Sciatic nerve (tissue), 2 donors: Measurements from ENCODE around the gene ARHGAP18. TPM values are rescaled to one million over a fixed set of nuclear protein-coding genes. Genes with fewer than 3 reads are reported as not detected.

Experiments used
- ATAC-seq: fragments of 200-7000 bp; cut with Tn5 transposase; one replicate; pipeline ENCODE4 v1.9.1; 2020; ENCODE audit warnings: mild to moderate bottlenecking, moderate library complexity
- DNase-seq: peaks from one replicate; pipeline ENCODE4 v3.0.0-alpha.2; 2020; ENCODE audit warnings: low spot score
- intact Hi-C: fragments of 100-400 bp; cut with DNase I; formaldehyde crosslinking; loops from one replicate; pipeline ENCODE4 v1.14.2; 2022
- total RNA-seq: library from RNA; stranded (reverse); fragmentation: NEBNext Ultra II Directional; extraction: Animal tissue kit (Norgen Biotek cat#: 25700); gene quantifications from one replicate; pipeline ENCODE4 v1.2.1, GENCODE V29; 2021
- donor health status: DM: no; HTN: no; CAD: no.
- donor health status: DM: no; HTN: no; CAD: no.

Gene ARHGAP18
- total RNA-seq, 1 donor from 2014 or later, result 18.2 TPM

- no peak for DNase-seq
- intact Hi-C loops, result no loop called here
- no peak for ATAC-seq
Observed at GRCh38 chr6:129634411-129635230, 75.4 kb downstream of the ARHGAP18 start.

DNA sequence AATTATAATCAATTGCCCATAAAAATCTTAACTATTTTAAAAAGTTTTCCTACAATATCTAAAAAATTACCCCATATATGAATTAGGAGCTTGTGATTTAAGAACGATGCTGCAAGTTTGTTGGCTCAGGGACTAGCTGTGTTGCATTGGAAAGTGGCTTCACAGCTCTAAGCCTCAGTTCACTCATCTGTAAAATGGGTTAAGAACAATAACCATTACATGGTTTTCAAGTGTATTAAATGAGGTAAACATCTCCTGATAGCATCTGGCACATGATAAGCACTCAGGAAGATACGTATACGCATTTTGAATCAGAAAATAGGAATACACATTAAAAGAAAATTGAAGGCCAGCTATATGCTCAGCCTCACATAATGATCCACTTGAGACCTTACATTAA lies 76.4 kb downstream of the ARHGAP18 start:
- intact Hi-C loops, result no loop called here
- DNase-seq (no peak), ATAC-seq (no peak)

- ATAC-seq (no peak), DNase-seq (no peak)
- intact Hi-C loops, result no loop called here
Observed at GRCh38 chr6:129632172-129632613, 77.8 kb downstream of the ARHGAP18 start.

DNA sequence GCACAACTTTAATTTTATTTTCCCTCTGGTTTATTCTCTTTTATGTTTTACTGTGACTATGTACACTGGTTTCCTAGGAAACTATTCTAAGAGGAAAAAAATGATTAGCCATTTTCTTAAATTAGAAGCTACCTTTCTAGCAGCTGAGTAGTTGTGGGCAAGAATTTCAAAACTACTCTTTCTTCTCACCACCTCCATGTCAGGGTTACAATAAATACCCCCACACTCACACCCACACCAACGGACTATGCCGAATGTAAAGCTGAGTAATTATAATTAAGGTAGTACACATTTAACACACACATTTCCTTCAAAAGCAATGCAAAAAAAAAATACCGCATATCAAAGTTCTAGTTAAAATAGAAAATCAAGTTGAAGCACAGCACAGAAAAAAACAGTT lies 78.9 kb downstream of the ARHGAP18 start:
- intact Hi-C loops, result no loop called here
- DNase-seq (no peak), ATAC-seq (no peak)

GRCh38 chr6:129630596-129630995 lies 79.4 kb downstream of the ARHGAP18 start:
- ATAC-seq, result no peak
- DNase-seq, result no peak
- intact Hi-C loops, result no loop called here

DNA sequence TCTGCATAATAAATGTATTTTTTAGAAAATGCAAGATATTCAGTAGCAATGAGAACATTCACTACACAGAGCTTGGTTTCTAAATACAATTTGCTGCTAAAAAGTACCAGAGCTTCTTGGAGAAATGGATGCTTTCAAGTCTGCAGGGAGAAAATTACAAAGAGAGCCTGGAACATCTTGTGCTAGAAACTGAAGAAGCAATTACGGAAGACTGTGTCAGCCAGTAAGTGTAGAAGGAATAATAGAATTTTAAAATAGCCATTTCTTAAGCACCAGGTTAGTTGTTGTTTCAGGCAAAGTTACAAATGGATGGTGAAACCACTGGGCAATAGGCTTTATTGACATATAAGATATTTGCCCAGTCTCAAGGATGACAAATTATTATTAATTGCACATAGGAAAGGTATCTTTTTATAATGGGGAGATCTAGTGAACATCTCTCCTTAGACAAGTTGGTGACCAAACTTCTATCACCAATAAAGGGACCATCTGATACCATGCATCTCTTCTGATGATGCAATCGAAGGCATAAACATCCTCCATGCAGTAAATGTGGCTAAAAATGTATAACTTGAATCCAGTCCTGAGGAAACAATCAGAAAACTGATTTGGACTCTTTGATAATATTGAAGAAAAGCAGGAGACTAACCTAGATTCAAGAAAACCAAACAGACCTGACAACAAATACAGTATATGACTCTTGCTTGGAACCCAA lies 81.7 kb downstream of the ARHGAP18 start:
- ATAC-seq, result peak; percentile 80

GRCh38 chr6:129624488-129624887 lies 85.5 kb downstream of the ARHGAP18 start:
- intact Hi-C loops, result no loop called here
- no peak for DNase-seq
- no peak for ATAC-seq

More for the DNA sequence above, 81.7 kb downstream of the ARHGAP18 start:
- intact Hi-C loops, result no loop called here
- DNase-seq, result no peak

DNA sequence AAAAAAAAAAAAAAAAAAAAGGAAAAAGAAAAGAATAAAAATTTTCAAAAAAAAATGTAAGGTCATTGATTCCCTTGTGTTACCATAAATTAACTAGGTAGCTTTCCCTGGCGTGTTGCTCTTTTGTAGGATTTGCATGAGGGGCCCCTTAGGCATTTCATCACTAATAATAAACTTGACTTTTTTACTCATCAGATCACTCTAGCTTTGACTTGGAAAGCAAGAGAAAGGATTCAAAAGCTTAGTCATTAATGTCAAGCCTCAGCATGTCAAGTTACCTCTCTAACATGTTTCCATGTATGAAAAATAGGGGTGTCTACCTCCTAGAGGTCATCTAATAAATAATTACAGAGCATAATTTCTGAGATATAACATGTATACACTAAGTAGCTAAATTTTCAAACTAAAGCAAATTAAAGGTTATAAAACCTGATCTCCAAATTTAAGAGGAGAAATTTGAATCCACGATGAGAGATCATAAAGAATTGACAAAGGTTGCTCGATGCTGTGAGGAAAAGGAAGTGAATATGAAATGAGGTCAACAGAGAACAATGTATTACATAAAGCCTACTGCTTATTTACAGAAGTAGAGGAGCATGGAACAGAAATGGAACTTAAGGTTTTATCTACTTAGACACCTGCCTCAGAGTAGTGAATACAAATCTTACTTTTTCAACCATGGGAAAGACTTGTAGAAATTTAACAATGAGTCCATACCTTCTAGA lies 86.8 kb downstream of the ARHGAP18 start:
- ATAC-seq (no peak), DNase-seq (no peak)
- intact Hi-C loops, result no loop called here

DNA sequence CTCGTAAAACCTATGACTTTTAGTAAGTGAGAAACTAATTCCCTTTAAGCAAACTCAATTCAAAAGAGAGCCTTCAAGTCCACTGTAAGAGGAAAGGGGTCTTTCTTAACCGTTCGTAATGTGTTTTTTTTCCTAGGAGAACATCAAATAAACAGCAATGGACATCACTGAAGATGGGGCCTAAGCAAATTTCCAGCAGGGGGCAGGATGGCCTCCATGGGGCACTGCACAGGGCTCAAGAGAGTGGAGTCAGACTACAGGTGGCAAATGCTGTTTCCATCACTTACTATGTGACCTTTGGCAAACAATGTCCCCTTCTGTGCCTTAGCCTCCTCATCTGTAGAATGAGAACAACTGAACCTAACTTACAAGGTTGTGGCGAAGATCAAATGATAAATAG lies 88.7 kb downstream of the ARHGAP18 start:
- no peak for ATAC-seq
- intact Hi-C loops, result no loop called here

DNA sequence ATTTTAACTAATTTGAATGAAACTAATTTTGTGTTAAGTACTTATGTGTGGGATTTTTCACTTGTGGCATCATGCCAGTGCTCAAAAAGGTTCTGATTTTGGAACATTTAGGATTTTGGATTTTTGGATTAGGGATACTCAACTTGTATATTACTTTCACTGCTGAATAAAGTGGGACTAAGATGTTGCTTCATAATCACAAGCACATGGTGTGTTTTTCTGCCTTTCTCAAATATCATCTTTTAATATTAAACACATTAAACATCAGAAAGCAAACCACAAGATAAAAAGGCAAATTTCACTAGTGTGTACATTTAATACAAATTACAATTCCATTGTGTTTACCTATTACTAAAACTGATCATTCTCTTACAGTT lies 89.8 kb downstream of the ARHGAP18 start:
- ATAC-seq, result no peak
- DNase-seq, result no peak
- intact Hi-C loops, result no loop called here

More for the DNA sequence above, 88.7 kb downstream of the ARHGAP18 start:
- no peak for DNase-seq

DNA sequence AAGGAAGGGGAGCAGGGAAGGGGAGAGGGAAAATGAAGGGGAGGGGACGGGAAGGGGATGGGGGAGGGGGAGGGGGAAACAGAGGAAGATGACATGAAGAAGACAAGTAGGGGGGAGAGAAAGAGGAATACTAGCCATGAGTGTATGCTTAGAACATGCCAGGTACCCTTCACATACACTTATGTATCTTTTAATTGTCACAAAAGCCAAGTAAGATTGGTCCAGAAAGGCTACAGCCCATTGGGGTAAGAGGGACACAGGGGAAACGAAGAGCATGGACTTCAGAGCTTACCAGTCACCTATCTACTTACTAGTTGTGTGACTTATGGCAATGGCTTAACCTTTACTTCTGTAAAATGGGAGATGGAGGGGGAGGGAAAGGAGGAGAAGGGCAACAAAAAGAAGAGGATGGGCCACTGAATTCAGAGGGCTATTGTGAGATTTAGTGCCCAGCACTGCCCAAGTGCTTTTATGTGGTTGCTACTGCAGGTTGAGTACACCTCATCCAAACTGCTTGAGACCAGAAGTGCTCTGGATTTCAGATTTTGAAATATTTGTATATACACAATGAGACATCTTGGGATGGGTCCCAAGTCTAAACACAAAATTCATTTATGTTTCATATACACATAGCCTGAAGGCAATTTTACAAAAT lies 90.3 kb downstream of the ARHGAP18 start:
- DNase-seq, result no peak
- no peak for ATAC-seq
- intact Hi-C loops, result no loop called here

GRCh38 chr6:129617986-129618385 lies 92.0 kb downstream of the ARHGAP18 start:
- intact Hi-C loops, result no loop called here
- DNase-seq, result no peak

GRCh38 chr6:129615496-129615895 lies 94.5 kb downstream of the ARHGAP18 start:
- DNase-seq (no peak), ATAC-seq (no peak)
- intact Hi-C loops, result no loop called here

More at GRCh38 chr6:129617986-129618385, 92.0 kb downstream of the ARHGAP18 start:
- no peak for ATAC-seq

GRCh38 chr6:129615020-129615419 lies 95.0 kb downstream of the ARHGAP18 start:
- intact Hi-C loops, result no loop called here
- DNase-seq (no peak), ATAC-seq (no peak)

- ATAC-seq (no peak), DNase-seq (no peak)
- intact Hi-C loops, result no loop called here
Observed at GRCh38 chr6:129614464-129614863, 95.5 kb downstream of the ARHGAP18 start.

- no peak for ATAC-seq
- DNase-seq, result no peak
- intact Hi-C loops, result no loop called here
Observed at GRCh38 chr6:129612440-129612839, 97.5 kb downstream of the ARHGAP18 start.

- DNase-seq (no peak), ATAC-seq (peak; percentile 77)
- intact Hi-C loops, result no loop called here
Observed at GRCh38 chr6:129609635-129610034, 100.3 kb downstream of the ARHGAP18 start.

DNA sequence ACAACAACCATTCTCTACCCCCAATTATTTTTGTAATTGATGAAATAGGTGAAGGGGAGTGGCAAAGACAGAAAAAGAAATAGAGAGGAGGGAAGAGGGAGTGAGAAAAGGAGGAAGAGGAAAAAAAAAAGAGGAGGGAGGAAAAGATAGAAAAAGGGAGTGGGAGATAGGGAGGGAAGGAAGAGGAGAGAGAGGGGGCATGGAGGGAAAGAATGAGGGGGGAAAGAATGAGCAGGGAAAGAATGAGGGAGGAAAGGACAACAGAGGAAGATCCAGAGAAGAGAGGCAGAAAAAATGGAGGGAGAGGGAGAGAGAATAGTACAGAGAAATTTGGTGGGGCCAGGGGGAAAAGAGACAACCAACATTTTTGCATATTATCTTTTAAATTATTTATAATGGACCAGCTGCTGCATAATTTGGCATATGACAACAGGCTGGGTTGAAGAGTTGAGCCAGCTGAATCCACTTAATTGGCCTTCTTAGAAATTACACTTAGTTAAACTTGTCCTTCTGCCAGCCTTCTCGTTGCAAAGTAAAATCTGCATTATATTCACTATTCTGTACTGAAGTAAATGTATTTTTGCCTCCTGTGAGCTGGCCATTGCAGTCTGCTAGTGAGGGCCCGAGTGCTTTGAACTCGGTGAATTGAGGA lies 101.0 kb downstream of the ARHGAP18 start:
- DNase-seq (no peak), ATAC-seq (no peak)
- intact Hi-C loops, result no loop called here
